HepG2 (cell line): ENCODE measurements around the gene DCPS. TPM values are rescaled to one million over a fixed set of nuclear protein-coding genes. Genes with fewer than 3 reads are reported as not detected.
A peak's percentile ranks its signal among the peaks of the same experiment; 100 is the strongest.

ENCODE experiments used
- IRX3 ChIP-seq: sonication (generic); formaldehyde crosslinking; IDR thresholded peaks from 2 replicates; pipeline ENCODE4 v1.8.1; 2023; ENCODE audit warnings: mild to moderate bottlenecking, low read depth, missing genetic modification reagents, borderline replicate concordance
- KDM1A ChIP-seq: IDR thresholded peaks from 2 replicates; pipeline ENCODE4 v1.6.1; 2016; ENCODE audit warnings: missing compliant biosample characterization
- NFYB ChIP-seq: sonication (generic); formaldehyde crosslinking; IDR thresholded peaks from 2 replicates; pipeline ENCODE4 v1.4.0; 2020; ENCODE audit warnings: missing genetic modification reagents
- ONECUT2 ChIP-seq: sonication (generic); formaldehyde crosslinking; IDR thresholded peaks from 2 replicates; pipeline ENCODE4 v1.4.0; 2020; ENCODE audit warnings: missing genetic modification reagents
- REPIN1 ChIP-seq: sonication (generic); formaldehyde crosslinking; IDR thresholded peaks from 2 replicates; pipeline ENCODE4 v1.8.0; 2022; ENCODE audit warnings: missing genetic modification reagents, low read depth, mild to moderate bottlenecking, borderline replicate concordance
- polyA plus RNA-seq, 8 experiments: library from polyadenylated mRNA; depleted of rRNA in 3 of 8; stranded (reverse) in 7 of 8; unstranded in 1 of 8; fragments of >200 nt; fragmentation: Illumina TruSeq in 4 of 8; extraction: Trizol in 4 of 8; gene quantifications; 2 replicates each; pipeline versions ENCODE4 v1.2.1 to v1.2.3, GENCODE V29; 2011 to 2016; ENCODE audit warnings: low read depth in 4 of 8, missing spikeins in 1 of 8, mixed read lengths in 1 of 8; ENCODE audit not compliant: insufficient read depth in 1 of 8
- total RNA-seq, 5 experiments: library from RNA; depleted of rRNA; stranded (reverse); fragments of >200 nt; fragmentation: Illumina TruSeq; extraction: Trizol; gene quantifications; 2 replicates each; pipeline ENCODE4 v1.2.3, GENCODE V29; 2016; ENCODE audit warnings: low read depth in 1 of 5
- TF ChIP-seq, protein P1 (sequence below): sonication (generic); formaldehyde crosslinking; IDR thresholded peaks from 2 replicates; pipeline ENCODE4 v1.5.0; 2020; ENCODE audit warnings: missing genetic modification reagents, mild to moderate bottlenecking, borderline replicate concordance
- TF ChIP-seq, protein P2 (sequence below): sonication (generic); formaldehyde crosslinking; conservative IDR thresholded peaks from 2 replicates; pipeline ENCODE4 v1.4.0; 2020; ENCODE audit warnings: missing genetic modification reagents
- TF ChIP-seq, protein P3 (sequence below): fragments of 450-650 bp; IDR thresholded peaks from 2 replicates; pipeline ENCODE4 v1.6.1; 2017; ENCODE audit warnings: mild to moderate bottlenecking
- TF ChIP-seq, protein P4 (sequence below): sonication (generic); formaldehyde crosslinking; IDR thresholded peaks from 2 replicates; pipeline ENCODE4 v1.4.0; 2020; ENCODE audit warnings: missing genetic modification reagents, mild to moderate bottlenecking, borderline replicate concordance
- TF ChIP-seq, protein P5 (sequence below): sonication (generic); formaldehyde crosslinking; IDR thresholded peaks from 2 replicates; pipeline ENCODE4 v1.5.0; 2020; ENCODE audit warnings: missing genetic modification reagents

DCPS gene
- total and polyA plus RNA-seq, 2 of the 13 experiments (the other 11 are each of a cell fraction or from before 2014, with no cell fraction given): 21.9 to 22.5 TPM

DNA sequence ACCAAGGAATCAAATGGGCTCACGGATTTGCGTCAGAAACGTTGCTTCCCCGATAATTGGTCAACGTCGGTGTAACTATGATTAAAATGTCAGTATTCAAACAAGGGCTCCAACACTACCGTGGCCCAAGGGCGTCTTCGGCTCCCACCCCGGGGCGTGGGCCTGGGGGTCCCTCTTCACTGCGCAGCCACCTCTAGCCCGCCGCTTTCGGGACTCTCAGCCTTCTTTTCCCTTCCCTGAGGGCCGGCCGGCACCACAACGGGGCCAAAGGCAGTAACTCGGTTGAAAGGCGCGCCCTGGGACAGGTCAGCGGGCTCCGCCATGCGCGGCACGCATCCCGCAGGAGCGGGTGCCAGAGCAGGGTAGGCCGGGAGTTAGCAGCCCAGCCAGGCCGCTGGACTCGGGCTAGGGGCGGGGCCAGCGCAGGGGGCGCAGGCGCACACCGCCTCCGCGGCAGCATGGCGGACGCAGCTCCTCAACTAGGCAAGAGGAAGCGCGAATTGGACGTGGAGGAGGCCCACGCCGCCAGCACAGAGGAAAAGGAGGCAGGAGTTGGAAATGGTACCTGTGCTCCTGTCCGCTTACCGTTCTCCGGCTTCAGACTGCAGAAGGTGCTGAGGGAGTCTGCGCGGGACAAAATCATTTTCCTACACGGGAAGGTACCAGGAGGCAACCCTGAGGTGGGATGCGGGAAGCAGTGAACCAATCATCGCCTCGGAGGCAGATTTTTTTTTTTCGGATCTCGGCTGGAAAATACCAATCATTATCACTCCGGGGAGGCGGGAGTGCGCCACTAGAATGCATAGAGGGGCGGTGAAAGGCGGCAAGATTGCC, at the start of gene DCPS (continued):
- TF ChIP-seq, protein P1, sequence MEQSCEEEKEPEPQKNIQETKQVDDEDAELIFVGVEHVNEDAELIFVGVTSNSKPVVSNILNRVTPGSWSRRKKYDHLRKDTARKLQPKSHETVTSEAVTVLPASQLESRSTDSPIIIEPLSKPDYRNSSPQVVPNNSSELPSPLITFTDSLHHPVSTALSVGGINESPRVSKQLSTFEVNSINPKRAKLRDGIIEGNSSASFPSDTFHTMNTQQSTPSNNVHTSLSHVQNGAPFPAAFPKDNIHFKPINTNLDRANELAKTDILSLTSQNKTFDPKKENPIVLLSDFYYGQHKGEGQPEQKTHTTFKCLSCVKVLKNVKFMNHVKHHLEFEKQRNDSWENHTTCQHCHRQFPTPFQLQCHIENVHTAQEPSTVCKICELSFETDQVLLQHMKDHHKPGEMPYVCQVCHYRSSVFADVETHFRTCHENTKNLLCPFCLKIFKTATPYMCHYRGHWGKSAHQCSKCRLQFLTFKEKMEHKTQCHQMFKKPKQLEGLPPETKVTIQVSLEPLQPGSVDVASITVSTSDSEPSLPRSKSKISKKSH (CRISPR knock-in tag): peak; percentile 32; the same call in 1 of the 2 replicates
- no peak; the same call in 1 of the 2 replicates for TF ChIP-seq ONECUT2 (CRISPR knock-in tag)
- TF ChIP-seq, protein P2, sequence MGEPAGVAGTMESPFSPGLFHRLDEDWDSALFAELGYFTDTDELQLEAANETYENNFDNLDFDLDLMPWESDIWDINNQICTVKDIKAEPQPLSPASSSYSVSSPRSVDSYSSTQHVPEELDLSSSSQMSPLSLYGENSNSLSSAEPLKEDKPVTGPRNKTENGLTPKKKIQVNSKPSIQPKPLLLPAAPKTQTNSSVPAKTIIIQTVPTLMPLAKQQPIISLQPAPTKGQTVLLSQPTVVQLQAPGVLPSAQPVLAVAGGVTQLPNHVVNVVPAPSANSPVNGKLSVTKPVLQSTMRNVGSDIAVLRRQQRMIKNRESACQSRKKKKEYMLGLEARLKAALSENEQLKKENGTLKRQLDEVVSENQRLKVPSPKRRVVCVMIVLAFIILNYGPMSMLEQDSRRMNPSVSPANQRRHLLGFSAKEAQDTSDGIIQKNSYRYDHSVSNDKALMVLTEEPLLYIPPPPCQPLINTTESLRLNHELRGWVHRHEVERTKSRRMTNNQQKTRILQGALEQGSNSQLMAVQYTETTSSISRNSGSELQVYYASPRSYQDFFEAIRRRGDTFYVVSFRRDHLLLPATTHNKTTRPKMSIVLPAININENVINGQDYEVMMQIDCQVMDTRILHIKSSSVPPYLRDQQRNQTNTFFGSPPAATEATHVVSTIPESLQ (CRISPR knock-in tag): peak; percentile 91; the same call in 1 of the 2 replicates
- TF ChIP-seq, protein P3, sequence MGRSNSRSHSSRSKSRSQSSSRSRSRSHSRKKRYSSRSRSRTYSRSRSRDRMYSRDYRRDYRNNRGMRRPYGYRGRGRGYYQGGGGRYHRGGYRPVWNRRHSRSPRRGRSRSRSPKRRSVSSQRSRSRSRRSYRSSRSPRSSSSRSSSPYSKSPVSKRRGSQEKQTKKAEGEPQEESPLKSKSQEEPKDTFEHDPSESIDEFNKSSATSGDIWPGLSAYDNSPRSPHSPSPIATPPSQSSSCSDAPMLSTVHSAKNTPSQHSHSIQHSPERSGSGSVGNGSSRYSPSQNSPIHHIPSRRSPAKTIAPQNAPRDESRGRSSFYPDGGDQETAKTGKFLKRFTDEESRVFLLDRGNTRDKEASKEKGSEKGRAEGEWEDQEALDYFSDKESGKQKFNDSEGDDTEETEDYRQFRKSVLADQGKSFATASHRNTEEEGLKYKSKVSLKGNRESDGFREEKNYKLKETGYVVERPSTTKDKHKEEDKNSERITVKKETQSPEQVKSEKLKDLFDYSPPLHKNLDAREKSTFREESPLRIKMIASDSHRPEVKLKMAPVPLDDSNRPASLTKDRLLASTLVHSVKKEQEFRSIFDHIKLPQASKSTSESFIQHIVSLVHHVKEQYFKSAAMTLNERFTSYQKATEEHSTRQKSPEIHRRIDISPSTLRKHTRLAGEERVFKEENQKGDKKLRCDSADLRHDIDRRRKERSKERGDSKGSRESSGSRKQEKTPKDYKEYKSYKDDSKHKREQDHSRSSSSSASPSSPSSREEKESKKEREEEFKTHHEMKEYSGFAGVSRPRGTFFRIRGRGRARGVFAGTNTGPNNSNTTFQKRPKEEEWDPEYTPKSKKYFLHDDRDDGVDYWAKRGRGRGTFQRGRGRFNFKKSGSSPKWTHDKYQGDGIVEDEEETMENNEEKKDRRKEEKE: no peak
- TF ChIP-seq NFYB (CRISPR knock-in tag): peak; percentile 74
- no peak for TF ChIP-seq KDM1A (CRISPR knock-in tag)
- peak; percentile 91; the same call in 1 of the 2 replicates for TF ChIP-seq REPIN1 (CRISPR knock-in tag)
- TF ChIP-seq, protein P4, sequence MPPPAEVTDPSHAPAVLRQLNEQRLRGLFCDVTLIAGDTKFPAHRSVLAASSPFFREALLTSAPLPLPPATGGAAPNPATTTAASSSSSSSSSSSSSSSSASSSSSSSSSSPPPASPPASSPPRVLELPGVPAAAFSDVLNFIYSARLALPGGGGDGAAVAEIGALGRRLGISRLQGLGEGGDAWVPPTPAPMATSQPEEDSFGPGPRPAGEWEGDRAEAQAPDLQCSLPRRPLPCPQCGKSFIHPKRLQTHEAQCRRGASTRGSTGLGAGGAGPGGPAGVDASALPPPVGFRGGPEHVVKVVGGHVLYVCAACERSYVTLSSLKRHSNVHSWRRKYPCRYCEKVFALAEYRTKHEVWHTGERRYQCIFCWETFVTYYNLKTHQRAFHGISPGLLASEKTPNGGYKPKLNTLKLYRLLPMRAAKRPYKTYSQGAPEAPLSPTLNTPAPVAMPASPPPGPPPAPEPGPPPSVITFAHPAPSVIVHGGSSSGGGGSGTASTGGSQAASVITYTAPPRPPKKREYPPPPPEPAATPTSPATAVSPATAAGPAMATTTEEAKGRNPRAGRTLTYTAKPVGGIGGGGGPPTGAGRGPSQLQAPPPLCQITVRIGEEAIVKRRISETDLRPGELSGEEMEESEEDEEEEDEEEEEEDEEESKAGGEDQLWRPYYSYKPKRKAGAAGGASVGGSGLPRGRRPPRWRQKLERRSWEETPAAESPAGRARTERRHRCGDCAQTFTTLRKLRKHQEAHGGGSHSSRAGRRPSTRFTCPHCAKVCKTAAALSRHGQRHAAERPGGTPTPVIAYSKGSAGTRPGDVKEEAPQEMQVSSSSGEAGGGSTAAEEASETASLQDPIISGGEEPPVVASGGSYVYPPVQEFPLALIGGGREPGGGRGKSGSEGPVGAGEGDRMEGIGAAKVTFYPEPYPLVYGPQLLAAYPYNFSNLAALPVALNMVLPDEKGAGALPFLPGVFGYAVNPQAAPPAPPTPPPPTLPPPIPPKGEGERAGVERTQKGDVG: no peak; the same call in 1 of the 2 replicates
- peak; percentile 87; the same call in 1 of the 2 replicates for TF ChIP-seq IRX3
- TF ChIP-seq, protein P5, sequence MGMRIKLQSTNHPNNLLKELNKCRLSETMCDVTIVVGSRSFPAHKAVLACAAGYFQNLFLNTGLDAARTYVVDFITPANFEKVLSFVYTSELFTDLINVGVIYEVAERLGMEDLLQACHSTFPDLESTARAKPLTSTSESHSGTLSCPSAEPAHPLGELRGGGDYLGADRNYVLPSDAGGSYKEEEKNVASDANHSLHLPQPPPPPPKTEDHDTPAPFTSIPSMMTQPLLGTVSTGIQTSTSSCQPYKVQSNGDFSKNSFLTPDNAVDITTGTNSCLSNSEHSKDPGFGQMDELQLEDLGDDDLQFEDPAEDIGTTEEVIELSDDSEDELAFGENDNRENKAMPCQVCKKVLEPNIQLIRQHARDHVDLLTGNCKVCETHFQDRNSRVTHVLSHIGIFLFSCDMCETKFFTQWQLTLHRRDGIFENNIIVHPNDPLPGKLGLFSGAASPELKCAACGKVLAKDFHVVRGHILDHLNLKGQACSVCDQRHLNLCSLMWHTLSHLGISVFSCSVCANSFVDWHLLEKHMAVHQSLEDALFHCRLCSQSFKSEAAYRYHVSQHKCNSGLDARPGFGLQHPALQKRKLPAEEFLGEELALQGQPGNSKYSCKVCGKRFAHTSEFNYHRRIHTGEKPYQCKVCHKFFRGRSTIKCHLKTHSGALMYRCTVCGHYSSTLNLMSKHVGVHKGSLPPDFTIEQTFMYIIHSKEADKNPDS: 0 out of 2 replicates have a peak, but pooled peaks have one; percentile 84
